Measurements from ENCODE around the gene RPS27.

GRCh38 chr1:153985941-153986761, 4.4 kb upstream of the RPS27 start, which contains the start of gene RAB13:
- no peak for TF ChIP-seq CTCF (IDR thresholded peaks at IDR 0.05)
- TF ChIP-seq MXI1 (IDR thresholded peaks at IDR 0.05; ENCODE audit: low read depth, low read length): peak; percentile 25
- no peak for TF ChIP-seq PBX3 (IDR thresholded peaks at IDR 0.05)
- TF ChIP-seq USF2 (IDR thresholded peaks at IDR 0.05; ENCODE audit: borderline replicate concordance, low read depth, low read length): no peak
- TF ChIP-seq TAF1 (IDR thresholded peaks at IDR 0.05; ENCODE audit: borderline replicate concordance, low read depth, low read length): no peak
- TF ChIP-seq REST (IDR thresholded peaks at IDR 0.05; ENCODE audit: low read depth, low read length): no peak
- TF ChIP-seq ELF1 (IDR thresholded peaks at IDR 0.05): no peak
- no peak for TF ChIP-seq MEF2A (IDR thresholded peaks at IDR 0.05; ENCODE audit: borderline replicate concordance, low read depth)
- no peak; the same call in 1 of the 2 replicates for TF ChIP-seq SIN3A (IDR thresholded peaks at IDR 0.05; ENCODE audit: borderline replicate concordance, low read depth, low read length)
- no peak for TF ChIP-seq RFX5 (IDR thresholded peaks at IDR 0.05; ENCODE audit: low read length)
